Rectal smooth muscle tissue (tissue), 1 donor: ENCODE results near the gene TSTD1.

Experiments used
- H3K27ac ChIP-seq: one replicate; pipeline ENCODE4 v1.7.0; 2013; ENCODE audit warnings: low read depth, low read length, inconsistent platforms
- H3K27me3 ChIP-seq: one replicate; pipeline ENCODE4 v1.7.0; 2013; ENCODE audit warnings: low read length; ENCODE audit not compliant: control insufficient read depth, insufficient read depth
- H3K36me3 ChIP-seq: one replicate; pipeline ENCODE4 v1.7.0; 2013; ENCODE audit warnings: low read length; ENCODE audit not compliant: control insufficient read depth, insufficient read depth
- H3K4me1 ChIP-seq: one replicate; pipeline ENCODE4 v1.7.0; 2013; ENCODE audit warnings: low read length; ENCODE audit not compliant: control insufficient read depth, insufficient read depth
- H3K4me3 ChIP-seq: one replicate; pipeline ENCODE4 v1.7.0; 2013; ENCODE audit warnings: low read length
- H3K9ac ChIP-seq: one replicate; pipeline ENCODE4 v1.7.0; 2013; ENCODE audit warnings: low read length

Gene TSTD1

GRCh38 chr1:161038523-161039153 is at the start of gene TSTD1:
Gene TSTD1, minus strand, starts transcription at chr1:161038964. Its CDS starts 75 bp downstream, at chr1:161038889.
- H3K27ac ChIP-seq: no peak within 1 kb of the TSS

GRCh38 chr1:161086457-161086856 is 47.7 kb upstream of the TSTD1 start:
- no peak overlapping the region for H3K27ac ChIP-seq
- no peaks in the 10 kb centered on the region for H3K36me3 ChIP-seq
- no peaks in the 10 kb centered on the region for H3K4me1 ChIP-seq
- H3K4me3 ChIP-seq: no peak overlapping the region
- H3K9ac ChIP-seq: no peak overlapping the region
- no peaks in the 10 kb centered on the region for H3K27me3 ChIP-seq

More at GRCh38 chr1:161038523-161039153, at the start of gene TSTD1:
- peak within 1 kb of the TSS; percentile 87 for H3K4me3 ChIP-seq
- H3K4me1 ChIP-seq: no peaks in the 10 kb centered on the region
- no peaks in the 10 kb centered on the region for H3K27me3 ChIP-seq
- H3K9ac ChIP-seq: no peak within 1 kb of the TSS
- H3K36me3 ChIP-seq: peaks cover 31% of the 10 kb centered on the region

GRCh38 chr1:161085165-161085564 is 46.4 kb upstream of the TSTD1 start:
- Histone ChIP-seq H3K4me3 (no peak overlapping the region), H3K27ac (no peak overlapping the region), H3K36me3 (no peaks in the 10 kb centered on the region), H3K9ac (no peak overlapping the region), H3K4me1 (no peaks in the 10 kb centered on the region), H3K27me3 (no peaks in the 10 kb centered on the region)

GRCh38 chr1:161084597-161084988 is 45.8 kb upstream of the TSTD1 start:
- no peak overlapping the region for H3K4me3 ChIP-seq
- no peak overlapping the region for H3K27ac ChIP-seq
- no peak overlapping the region for H3K9ac ChIP-seq
- H3K4me1 ChIP-seq: no peaks in the 10 kb centered on the region
- no peaks in the 10 kb centered on the region for H3K36me3 ChIP-seq
- no peaks in the 10 kb centered on the region for H3K27me3 ChIP-seq

- Histone ChIP-seq H3K27me3 (no peaks in the 10 kb centered on the region), H3K4me3 (no peak overlapping the region), H3K4me1 (no peaks in the 10 kb centered on the region), H3K27ac (no peak overlapping the region), H3K36me3 (no peaks in the 10 kb centered on the region), H3K9ac (no peak overlapping the region)
These were observed 45.2 kb upstream of the TSTD1 start for GRCh38 chr1:161083748-161084596.

GRCh38 chr1:161082996-161083747 is 44.4 kb upstream of the TSTD1 start:
- H3K27me3 ChIP-seq: no peaks in the 10 kb centered on the region
- H3K27ac ChIP-seq: no peak overlapping the region
- H3K9ac ChIP-seq: no peak overlapping the region
- no peaks in the 10 kb centered on the region for H3K36me3 ChIP-seq
- no peaks in the 10 kb centered on the region for H3K4me1 ChIP-seq
- H3K4me3 ChIP-seq: no peak overlapping the region

- no peak overlapping the region for H3K4me3 ChIP-seq
- H3K36me3 ChIP-seq: no peaks in the 10 kb centered on the region
- no peaks in the 10 kb centered on the region for H3K27me3 ChIP-seq
- H3K27ac ChIP-seq: no peak overlapping the region
- no peak overlapping the region for H3K9ac ChIP-seq
- H3K4me1 ChIP-seq: no peaks in the 10 kb centered on the region
These were observed 43.7 kb upstream of the TSTD1 start for GRCh38 chr1:161082483-161082882.

- no peak overlapping the region for H3K4me3 ChIP-seq
- no peak overlapping the region for H3K27ac ChIP-seq
- H3K27me3 ChIP-seq: no peaks in the 10 kb centered on the region
- H3K4me1 ChIP-seq: no peaks in the 10 kb centered on the region
- H3K36me3 ChIP-seq: no peaks in the 10 kb centered on the region
- H3K9ac ChIP-seq: no peak overlapping the region
These were observed 42.8 kb upstream of the TSTD1 start for GRCh38 chr1:161081519-161081918.

- H3K9ac ChIP-seq: no peak overlapping the region
- no peaks in the 10 kb centered on the region for H3K36me3 ChIP-seq
- no peaks in the 10 kb centered on the region for H3K27me3 ChIP-seq
- H3K4me1 ChIP-seq: no peaks in the 10 kb centered on the region
- no peak overlapping the region for H3K4me3 ChIP-seq
- H3K27ac ChIP-seq: no peak overlapping the region
These were observed 42.0 kb upstream of the TSTD1 start for GRCh38 chr1:161080441-161081405.

GRCh38 chr1:161079436-161080110 is 40.8 kb upstream of the TSTD1 start:
- H3K9ac ChIP-seq: no peak overlapping the region
- H3K27ac ChIP-seq: no peak overlapping the region
- no peak overlapping the region for H3K4me3 ChIP-seq
- H3K4me1 ChIP-seq: no peaks in the 10 kb centered on the region
- no peaks in the 10 kb centered on the region for H3K36me3 ChIP-seq
- H3K27me3 ChIP-seq: no peaks in the 10 kb centered on the region

- Histone ChIP-seq H3K4me1 (no peaks in the 10 kb centered on the region), H3K27ac (no peak overlapping the region)
These were observed 38.7 kb upstream of the TSTD1 start for GRCh38 chr1:161077426-161077825.

More at GRCh38 chr1:161077426-161077825, 38.7 kb upstream of the TSTD1 start:
- Histone ChIP-seq H3K4me3 (no peak overlapping the region), H3K9ac (no peak overlapping the region), H3K27me3 (no peaks in the 10 kb centered on the region), H3K36me3 (no peaks in the 10 kb centered on the region)
